GM21381 (cell line): ENCODE data around the gene CASP10.
"Not testable (repeated sequence)": the region's sequence is repeated elsewhere in the genome, so short reads cannot be mapped to it uniquely, and the experiment has no call there.

Experiments
- ATAC-seq: cut with Tn5 transposase; IDR thresholded peaks from one replicate; pipeline ENCODE4 v1.9.1; 2021; ENCODE audit warnings: mild to moderate bottlenecking, moderate library complexity; ENCODE audit not compliant: unreplicated experiment

CASP10 gene

DNA sequence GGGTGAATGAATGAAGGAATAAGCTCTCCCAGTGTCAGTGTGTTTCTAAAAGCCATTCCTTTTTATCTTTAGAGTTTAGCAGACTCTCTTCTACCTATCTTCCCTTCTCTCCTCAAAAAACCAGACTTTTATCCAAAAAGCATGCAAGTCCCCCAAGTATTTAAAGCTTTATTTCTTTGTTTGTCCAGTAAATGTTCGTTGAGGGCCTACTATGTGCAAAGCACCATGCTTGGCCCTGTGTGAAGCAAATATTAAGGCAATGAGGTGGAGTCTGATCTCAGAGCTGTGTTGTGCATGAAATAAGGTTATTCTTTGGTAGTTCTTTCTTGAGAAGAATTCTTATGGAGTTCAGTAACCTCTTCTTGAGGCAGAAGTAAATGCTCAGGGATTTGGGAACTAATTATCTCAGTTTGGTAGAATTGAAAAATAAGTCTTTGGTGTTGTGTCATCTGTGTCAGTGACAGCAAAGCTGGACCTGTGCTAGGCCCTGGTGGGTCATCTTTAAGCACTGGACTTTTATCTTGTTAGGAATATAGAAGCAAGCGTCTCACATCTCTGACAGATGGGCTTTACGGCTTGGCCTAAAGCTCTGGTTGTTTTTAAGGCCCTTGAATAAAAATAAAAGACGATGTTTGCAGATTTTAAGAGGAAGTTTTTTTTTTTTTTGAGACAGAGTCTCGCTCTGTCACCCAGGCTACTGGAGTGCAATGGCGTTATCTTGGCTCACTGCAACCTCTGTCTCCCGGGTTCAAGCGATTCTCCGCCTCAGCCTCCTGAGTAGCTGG lies 28.1 kb upstream of the CASP10 start:
- ATAC-seq = no peak

DNA sequence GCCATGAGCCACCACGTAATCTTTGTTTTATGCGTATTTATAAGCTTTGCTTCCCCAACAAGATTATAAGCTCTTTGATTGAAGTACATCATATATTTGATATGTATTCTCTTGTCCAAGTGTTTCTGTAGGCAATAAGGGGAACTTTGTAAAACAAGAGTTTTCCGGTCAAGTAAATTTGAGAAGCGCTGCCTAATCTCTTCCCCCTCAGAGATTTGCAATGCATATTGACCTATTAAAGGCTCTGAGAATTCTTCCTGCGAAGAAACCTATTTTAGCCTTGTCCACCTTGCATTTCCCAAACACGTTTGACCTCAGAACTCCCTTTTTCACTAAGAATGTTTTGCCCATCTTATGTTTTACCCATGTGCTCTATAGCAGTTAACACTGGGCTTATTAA lies 26.9 kb upstream of the CASP10 start:
- ATAC-seq = no peak

DNA sequence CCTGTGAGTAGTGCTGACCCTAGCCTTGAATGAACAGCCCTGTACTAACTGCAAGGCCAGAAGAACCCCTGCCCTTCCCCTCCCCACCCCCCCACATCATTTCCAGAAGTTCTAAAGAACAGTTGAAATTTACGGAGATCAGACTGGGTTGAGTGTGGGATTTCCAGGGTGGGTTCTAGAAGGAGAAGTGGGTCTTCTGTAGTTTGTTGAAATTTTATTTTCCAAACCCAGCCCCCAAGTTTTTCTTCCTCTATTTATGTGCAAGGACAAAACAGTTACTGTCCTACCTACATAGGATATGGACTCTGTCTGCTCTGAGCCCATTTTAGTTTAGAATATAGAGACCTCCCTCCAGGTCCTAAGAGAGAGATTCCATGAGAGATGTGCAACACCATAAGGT lies 26.3 kb upstream of the CASP10 start:
- no peak for ATAC-seq

DNA sequence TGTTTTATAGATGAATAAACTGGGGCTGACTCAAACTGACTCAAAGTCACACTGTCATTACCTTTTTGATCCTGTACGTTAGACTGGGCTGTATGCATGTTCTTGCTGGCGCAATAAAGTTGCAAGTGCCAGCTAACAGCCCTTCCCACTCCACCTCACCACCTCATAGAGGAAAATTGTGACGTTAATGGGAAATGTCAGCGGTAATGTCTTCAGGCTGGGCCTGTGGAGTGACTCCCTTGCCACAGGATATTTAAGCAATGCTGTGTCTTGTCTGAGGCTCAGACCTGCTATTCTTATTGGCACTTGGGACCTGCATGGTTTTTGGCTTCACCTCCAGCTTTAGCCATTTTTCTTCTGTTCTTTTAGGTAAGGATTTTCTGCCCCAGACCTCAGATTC lies 25.2 kb upstream of the CASP10 start:
- no peak for ATAC-seq

DNA sequence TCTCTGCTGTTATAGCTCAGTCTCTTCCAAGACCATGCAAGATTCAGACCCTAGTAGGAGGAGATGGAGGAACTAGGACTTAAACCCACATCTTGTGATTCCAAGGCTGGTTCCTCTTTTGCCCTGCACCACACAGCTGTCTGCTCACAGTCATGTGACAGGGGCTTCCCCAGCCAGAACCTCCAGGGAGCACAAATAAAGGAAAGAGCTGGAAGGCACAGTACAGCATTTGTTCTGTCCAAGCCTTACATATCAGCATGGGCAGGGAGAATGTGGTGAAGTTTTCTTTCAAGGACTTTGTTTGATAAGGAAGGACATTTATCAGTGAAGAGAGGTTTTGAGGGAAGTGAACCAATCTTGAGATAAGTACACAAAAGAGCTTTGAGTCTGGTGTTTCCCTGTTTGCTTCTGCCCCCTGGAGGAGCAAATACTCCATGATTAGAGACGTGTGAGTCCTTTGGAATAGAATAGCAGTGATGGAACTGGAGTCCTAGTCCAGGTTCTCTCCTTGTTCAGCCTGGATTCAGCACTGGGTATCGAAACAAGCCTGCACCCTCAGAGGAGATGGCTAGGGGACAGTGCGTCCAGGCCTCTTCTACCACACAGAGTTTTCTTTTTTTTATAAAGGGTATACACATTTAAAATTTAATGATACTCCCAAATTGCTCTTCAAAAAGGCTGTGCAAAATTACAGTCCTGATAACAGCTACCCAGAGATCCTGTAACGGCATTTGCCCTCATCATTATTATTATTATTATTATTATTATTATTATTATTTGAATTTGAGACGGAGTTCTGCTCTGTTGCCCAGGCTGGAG lies 24.6 kb upstream of the CASP10 start:
- peak; percentile 87 for ATAC-seq

DNA sequence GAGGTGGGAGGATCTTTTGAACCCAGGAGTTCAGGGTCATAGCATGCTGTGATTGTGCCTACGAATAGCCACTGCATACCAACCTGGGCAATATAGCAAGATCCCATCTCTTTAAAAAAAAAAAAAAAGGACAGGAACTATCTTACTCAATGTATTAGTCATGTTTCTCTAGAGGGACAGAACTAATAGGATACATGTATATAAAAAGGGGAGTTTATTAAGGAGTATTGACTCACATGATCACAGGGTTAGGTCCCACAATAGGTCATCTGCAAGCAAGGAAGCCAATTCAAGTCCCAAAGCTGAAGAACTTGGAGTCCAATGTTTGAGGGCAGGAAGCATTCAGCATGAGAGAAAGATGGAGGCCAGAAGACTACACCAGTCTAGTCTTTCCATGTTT lies 18.8 kb upstream of the CASP10 start:
- ATAC-seq = no peak

DNA sequence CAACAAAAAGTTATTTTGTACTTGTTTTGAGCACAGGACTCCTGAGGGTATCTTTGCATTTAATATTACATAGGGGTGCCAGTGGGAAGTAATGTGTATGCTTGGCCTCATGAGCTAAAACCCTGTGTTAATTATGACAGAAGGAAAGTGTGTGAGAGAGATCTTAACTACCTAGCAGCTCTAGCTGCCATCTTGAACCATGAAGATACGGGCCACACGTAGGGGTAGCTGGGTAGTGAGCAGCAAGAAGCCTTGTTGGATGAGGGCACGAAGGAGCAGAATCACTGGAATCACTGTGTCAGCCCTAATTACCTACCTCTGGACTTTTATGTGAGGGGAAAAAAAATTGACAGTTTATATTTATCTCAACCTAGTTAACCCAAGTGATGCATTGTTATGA lies 15.4 kb upstream of the CASP10 start:
- ATAC-seq = no peak

DNA sequence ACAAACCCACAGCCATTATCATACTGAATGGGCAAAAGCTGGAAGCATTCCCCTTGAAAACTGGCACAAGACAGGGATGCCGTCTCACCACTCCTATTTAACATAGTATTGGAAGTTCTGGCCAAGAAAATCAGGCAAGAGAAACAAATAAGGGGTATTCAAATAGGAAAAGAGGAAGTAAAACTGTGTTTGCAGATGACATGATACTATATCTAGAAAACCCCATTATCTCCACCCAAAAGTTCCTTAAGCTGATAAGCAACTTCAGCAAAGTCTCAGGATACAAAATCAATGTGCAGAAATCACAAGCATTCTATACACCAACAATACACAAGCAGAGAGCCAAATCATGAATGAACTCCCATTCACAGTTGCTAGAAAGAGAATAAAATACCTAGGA lies 14.4 kb upstream of the CASP10 start:
- ATAC-seq = not testable (repeated sequence)

DNA sequence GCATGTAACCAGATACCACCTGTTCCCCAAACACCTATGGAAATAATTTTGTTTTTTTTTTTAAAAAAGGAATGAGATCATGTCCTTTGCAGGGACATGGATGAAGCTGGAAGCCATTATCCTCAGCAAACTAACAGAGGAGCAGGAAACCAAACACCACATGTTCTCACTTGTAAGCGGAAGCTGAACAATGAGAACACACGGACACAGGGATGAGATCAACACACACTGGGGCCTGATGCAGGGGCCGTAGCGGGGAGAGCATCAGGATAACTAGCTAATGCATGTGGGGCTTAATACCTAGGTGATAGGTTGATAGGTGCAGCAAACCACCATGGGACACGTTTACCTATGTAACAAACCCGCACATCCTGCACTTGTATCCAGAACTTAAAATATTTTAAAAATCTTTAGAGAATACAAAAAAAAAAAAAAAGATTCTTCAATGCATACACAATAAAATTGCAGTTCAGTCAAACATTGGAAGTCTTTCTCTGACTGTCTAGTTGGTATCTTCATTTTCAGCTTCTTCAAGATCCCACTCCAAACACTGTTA lies 11.6 kb upstream of the CASP10 start:
- no peak for ATAC-seq

DNA sequence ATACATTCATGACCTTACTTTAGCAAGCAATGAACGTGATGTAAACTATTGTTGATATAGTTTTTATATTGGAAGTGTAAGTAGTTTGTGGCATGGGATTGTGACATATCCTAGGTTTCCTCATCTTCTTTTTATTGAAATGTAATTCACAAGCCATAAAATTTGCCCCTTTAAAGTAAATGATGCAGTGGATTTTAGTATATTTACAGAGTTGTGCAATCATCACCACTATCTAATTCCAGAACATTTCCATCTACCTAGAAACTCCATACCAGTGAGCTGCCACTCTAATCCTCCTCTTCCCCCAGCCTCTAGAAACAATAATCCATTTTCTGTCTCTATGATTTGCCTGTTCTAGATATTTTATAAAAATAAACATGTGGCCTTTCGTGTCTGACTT lies 10.7 kb upstream of the CASP10 start:
- ATAC-seq = no peak

DNA sequence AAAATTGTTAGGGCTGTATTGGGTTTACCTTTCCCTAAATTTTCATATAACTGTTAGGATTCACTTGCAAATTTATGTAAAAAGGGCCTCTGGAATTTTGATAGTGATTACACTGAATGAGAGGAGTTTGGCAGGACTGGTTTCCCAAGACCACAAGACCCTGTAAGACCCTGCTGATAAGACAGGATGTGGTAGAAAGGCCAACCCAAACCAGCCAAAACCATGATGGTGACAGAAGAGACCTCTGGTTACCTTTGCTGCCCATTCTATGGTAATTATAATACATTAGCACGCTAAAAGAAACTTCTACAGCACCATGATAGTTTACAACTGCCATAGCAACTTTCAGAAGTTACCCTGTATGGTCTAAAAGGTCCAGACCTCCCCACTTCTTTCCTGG lies 8.3 kb upstream of the CASP10 start:
- ATAC-seq = no peak

DNA sequence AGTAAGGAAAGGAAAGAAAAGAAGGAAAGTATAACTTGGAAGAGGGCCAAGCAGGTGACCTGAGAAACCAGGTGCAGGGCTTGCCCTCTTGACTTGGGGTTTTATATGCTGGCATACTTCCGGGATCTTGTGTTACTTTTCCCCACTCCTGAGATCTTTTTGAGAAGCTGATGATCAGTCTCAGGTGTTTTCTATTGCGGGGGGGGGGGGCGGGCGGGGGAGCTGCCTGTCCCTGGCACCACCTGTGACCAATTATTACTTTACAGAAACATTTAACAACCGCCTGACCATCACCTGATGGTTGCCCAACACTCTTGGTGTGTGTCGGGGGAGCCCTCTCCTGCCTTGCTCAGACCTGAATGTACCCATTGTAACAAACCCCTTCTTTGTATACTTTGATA lies 6.9 kb upstream of the CASP10 start:
- no peak for ATAC-seq

DNA sequence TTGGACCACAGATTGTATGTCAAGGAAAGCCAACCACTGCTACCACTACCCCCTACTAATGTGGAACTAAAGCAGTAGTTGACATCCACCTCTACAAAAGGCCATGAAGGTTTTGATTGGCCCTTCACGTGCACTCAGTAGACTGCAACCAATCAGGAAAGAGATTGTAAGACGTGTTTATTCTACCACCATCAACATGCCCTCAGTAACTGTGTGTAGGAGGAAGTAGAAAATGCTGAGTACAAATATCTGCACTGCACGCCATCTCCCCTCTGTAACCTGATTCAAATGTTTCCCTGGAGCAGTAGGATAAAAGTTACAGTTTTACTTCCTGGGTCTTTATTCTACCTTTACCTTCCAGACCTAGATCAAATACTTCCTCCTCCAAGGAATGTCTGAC lies 2.9 kb upstream of the CASP10 start:
- ATAC-seq = no peak

DNA sequence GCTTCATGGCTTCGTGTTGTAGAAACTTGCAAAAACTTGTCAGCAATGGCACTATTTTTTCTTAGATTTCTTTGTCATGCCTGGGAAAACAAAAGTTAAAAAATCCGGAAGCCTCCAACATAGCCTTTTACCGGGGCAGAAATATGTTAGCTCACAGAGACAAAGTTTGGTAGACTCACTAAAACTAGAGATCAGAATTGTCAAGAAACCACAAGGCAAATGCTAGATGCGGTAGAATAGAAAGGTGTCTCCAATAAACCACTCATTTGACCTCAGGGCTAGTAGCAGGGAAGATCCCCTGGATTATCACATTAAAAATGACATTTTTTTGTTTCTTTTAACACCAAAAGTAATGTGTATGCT lies 405 bp downstream of the CASP10 start:
- no peak for ATAC-seq

DNA sequence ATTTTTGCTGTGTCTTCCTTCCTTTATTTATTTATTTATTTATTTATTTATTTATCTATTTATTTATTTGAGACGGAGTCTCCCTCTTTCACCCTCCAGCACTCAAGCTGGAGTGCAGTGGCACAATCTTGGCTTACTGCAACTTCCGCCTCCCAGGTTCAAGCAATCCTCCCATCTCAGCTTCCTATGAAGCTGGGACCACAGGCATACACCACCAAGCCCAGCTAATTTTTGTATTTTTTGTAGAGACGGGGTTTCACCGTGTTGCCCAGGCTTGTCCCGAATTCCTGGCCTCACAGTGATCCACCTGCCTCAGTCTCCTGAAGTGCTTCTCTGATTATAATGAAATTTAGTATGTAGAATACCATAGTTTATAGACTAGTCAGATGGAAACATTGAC lies 894 bp downstream of the CASP10 start:
- not testable (repeated sequence) for ATAC-seq

DNA sequence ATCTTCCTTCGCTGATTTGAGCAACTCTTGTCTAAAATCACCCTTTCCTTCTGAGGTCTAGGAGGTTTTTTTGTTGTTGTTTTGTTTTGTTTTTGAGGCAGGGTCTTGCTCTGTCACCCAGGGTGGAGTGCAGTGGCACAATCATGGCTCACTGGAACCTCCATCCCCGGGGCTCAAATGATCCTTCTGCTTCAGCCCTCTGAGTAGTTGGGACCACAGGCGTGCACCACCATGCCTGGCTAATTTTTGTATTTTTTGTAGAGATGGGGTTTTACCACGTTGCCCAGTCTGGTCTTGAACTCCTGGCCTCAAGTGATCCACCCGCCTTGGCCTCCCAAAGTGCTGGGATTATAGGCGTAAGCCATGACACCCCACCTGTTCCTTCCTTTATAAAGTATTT lies 1.3 kb downstream of the CASP10 start:
- ATAC-seq = not testable (repeated sequence)

DNA sequence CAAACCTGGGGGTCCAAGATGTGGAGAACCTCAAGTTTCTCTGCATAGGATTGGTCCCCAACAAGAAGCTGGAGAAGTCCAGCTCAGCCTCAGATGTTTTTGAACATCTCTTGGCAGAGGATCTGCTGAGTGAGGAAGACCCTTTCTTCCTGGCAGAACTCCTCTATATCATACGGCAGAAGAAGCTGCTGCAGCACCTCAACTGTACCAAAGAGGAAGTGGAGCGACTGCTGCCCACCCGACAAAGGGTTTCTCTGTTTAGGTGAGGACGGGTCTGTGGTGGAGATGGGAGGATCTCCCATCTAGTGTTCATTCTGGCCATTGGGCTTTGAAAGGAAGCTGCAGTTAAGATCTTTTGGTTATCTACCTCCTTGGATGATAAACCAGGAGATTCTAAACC lies 2.9 kb downstream of the CASP10 start:
- ATAC-seq = no peak

DNA sequence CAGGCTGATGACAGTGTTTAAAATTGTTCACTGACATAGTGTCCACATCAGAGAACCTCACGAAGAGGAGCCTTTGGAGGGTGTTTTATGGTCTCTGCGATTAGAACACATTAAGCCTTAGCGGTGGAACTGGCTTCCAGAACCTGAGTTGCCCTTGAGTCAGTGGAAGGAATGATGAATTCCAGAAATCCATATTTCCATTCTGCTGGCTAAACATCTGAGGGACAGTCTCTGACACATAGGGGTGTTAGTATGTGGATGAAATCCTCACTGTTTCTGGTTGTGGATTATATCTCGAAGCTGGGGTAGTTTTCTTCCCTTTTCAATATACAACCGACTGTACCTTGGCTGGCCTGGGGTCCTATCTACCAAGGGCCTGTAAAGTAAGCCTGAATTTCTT lies 4.0 kb downstream of the CASP10 start:
- ATAC-seq = no peak

DNA sequence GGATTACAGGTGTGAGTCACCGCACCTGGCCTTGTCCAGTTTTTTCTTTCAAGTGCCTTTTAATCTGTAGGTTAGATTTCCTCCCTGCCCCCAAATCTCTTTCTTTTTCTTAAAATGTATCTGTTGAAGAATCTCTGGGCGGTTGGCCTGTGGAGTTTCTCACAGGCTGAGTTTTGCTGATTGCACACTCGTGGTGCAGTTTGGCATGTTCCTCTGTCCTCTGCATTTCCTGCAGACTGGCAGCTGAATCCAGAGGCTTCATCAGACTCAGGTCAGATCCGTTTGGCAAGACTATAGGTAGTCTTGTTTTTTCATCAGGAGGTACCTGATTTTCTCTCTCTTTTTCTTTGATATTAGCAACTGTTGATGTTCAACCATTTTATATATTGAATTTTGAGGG lies 5.5 kb downstream of the CASP10 start:
- no peak for ATAC-seq

DNA sequence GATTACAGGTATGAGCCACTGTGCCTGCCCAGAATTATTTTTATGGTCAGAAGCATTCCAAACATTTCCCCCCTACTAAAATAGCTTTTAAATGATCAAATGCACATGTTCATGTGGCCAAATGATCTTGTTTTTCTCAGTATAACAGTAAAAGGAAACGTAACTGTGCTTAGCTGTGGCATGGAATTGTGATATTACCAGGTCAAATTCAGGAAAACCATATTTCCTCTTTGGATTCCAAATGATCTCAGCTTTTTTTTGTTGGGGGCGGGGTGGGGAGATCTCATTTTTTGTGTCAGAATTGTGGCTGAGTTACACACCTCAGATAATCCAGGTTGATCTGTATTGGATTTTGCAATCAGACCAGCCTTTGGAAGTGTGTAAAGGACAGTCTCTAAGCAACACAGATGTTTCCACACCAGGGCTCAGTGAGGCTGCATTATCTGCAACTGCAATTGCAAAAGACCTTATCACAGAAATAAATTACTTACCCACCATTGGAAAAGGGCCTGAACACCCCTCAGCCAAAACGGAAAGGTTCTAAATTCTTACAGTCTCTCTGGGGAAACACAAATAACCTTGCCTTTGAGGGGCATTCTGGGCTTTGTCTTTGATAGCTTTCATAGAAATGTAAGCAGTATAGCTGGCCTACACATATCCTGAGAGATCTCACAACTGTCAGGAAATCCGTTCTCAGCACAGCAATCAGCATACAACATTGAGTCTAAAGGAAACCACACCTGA lies 8.4 kb downstream of the CASP10 start:
- ATAC-seq = no peak

DNA sequence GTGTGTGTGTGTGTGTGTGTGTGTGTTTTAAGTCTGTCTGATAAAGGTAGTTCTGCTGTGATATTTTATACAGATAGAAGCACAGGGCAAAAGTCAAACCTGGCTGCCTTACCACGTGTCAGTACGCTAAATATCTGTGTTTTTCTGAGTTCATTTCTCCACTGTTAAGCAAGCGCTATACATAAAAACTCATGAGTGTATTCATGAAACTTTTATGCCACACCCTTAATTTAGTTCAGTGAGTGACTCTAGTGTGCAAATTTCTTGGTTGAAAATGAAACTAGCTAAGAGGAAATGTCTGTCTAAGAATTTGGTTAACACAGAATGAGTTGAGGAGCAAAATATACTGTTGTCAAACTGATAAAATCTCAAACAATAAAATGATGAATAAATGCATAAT lies 11.2 kb downstream of the CASP10 start:
- ATAC-seq = peak; percentile 94
